Measurements from ENCODE around the gene RAD9A. TPM values are rescaled to one million over a fixed set of nuclear protein-coding genes. Genes with fewer than 3 reads are reported as not detected.
A peak's percentile ranks its signal among the peaks of the same experiment; 100 is the strongest.

Gene RAD9A
- total and polyA plus RNA-seq, 9 of the 15 experiments (the other 6 are each of a cell fraction or from before 2014, with no cell fraction given), result 1.4 to 41.2 (median 16.1) TPM

DNA sequence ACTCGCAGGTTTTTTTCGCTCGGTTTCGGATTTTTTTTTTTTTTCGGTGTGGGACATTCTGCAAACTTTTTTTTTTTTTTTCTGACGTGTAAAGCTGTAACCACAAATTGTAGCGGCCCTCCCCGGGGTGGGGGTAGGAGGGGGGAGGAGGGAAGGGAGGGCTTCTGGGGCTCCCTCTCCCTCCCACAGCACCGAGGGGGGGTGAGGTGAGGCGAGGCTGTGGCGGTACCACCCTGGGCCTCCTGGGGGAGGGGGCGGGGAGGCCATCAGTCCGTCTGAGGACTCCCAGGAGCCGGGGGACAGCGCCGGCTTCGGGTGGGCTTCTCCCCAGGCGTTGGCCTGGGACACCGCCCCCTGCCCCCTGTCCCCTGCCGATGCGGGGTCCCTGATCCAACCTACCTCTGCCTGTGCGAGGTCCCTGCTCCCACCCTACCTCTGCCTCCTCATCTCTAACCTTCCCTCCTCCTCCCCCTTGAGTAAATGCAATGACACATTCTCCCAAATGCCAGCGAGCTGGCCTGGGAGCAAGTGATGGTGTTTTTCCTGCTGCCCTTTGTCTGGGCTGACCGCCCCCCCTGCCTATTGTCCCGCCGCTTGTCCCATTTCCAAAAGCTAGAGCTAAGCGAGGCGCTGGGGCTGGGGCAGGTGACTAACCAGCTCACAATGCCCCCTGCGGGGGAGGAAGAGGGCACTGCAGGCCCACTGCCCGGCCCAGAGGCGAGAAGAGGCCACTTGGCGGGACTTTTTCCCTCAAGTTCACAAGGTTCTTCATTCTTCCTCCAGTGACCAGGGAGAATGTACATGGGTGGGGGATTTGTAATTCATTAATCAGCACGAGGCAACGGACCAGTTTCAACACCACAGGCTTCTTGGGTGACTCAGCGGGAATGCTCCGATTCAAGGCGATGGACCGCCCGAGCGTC, 17.9 kb upstream of the RAD9A start (continued):
- no peak for TF ChIP-seq ZKSCAN1 (IDR thresholded peaks at IDR 0.05; ENCODE audit: low read depth, low read length)
- no peak for TF ChIP-seq ZKSCAN3 (CRISPR knock-in tag; IDR thresholded peaks at IDR 0.05)
- no peak for TF ChIP-seq CSDE1 (IDR thresholded peaks at IDR 0.05)
- no peak; a peak in 1 of 4 replicates for TF ChIP-seq MCM7 (IDR thresholded peaks at IDR 0.05)
- TF ChIP-seq ERF (CRISPR knock-in tag; IDR thresholded peaks at IDR 0.05), result 0 out of 2 replicates have a peak, but pooled peaks have one; percentile 25
- TF ChIP-seq ZNF239 (CRISPR knock-in tag; IDR thresholded peaks at IDR 0.05), result no peak
- TF ChIP-seq, protein P1, sequence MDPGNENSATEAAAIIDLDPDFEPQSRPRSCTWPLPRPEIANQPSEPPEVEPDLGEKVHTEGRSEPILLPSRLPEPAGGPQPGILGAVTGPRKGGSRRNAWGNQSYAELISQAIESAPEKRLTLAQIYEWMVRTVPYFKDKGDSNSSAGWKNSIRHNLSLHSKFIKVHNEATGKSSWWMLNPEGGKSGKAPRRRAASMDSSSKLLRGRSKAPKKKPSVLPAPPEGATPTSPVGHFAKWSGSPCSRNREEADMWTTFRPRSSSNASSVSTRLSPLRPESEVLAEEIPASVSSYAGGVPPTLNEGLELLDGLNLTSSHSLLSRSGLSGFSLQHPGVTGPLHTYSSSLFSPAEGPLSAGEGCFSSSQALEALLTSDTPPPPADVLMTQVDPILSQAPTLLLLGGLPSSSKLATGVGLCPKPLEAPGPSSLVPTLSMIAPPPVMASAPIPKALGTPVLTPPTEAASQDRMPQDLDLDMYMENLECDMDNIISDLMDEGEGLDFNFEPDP (CRISPR knock-in tag; IDR thresholded peaks at IDR 0.05), result no peak
- TF ChIP-seq TCFL5 (CRISPR knock-in tag; conservative IDR thresholded peaks at IDR 0.05), result no peak
- no peak for TF ChIP-seq ZFP1 (CRISPR knock-in tag; IDR thresholded peaks at IDR 0.05)
- TF ChIP-seq SRSF3 (IDR thresholded peaks at IDR 0.05; ENCODE audit: insufficient read depth, low read length), result no peak
- TF ChIP-seq, protein P2, sequence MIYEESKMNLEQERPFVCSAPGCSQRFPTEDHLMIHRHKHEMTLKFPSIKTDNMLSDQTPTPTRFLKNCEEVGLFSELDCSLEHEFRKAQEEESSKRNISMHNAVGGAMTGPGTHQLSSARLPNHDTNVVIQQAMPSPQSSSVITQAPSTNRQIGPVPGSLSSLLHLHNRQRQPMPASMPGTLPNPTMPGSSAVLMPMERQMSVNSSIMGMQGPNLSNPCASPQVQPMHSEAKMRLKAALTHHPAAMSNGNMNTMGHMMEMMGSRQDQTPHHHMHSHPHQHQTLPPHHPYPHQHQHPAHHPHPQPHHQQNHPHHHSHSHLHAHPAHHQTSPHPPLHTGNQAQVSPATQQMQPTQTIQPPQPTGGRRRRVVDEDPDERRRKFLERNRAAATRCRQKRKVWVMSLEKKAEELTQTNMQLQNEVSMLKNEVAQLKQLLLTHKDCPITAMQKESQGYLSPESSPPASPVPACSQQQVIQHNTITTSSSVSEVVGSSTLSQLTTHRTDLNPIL (CRISPR knock-in tag; IDR thresholded peaks at IDR 0.05), result no peak
- no peak for TF ChIP-seq HDAC6 (IDR thresholded peaks at IDR 0.05; ENCODE audit: low read depth, low read length)
- no peak for TF ChIP-seq TAL1 (IDR thresholded peaks at IDR 0.05)
- TF ChIP-seq EHMT2 (IDR thresholded peaks at IDR 0.05), result no peak
- TF ChIP-seq KAT8 (IDR thresholded peaks at IDR 0.05; ENCODE audit: low read depth), result no peak
- no peak for TF ChIP-seq HMG20A (CRISPR knock-in tag; conservative IDR thresholded peaks at IDR 0.05)
- peak; percentile 24; the same call in 1 of the 2 replicates for TF ChIP-seq KLF13 (tag; IDR thresholded peaks at IDR 0.05; ENCODE audit: borderline replicate concordance, low read depth)
- TF ChIP-seq ZFX (CRISPR knock-in tag; IDR thresholded peaks at IDR 0.05), result peak; percentile 1; the same call in 1 of the 2 replicates
- 0 out of 2 replicates have a peak, but pooled peaks have one; percentile 2 for TF ChIP-seq ZNF224 (CRISPR knock-in tag; IDR thresholded peaks at IDR 0.05)
- TF ChIP-seq PTBP1 (IDR thresholded peaks at IDR 0.05; ENCODE audit: low read depth, low read length), result no peak
- TF ChIP-seq MCM5 (IDR thresholded peaks at IDR 0.05; ENCODE audit: low read depth), result no peak
- TF ChIP-seq SP1 (CRISPR knock-in tag; IDR thresholded peaks at IDR 0.05), result no peak; the same call in 1 of the 2 replicates
